ENCODE measurements around the gene LRRFIP2. TPM values are rescaled to one million over a fixed set of nuclear protein-coding genes. Genes with fewer than 3 reads are reported as not detected.

The LRRFIP2 gene
- total RNA-seq, 4 donors from 2014 or later, result 152 to 166 (median 152) TPM

GRCh38 chr3:37024820-37025405, 149.5 kb downstream of the LRRFIP2 start:
- TF ChIP-seq POLR2A (IDR thresholded peaks at IDR 0.05) (no peak), CTCF (IDR thresholded peaks at IDR 0.05) (no peak)
- DNase-seq, result no peak
- H3K4me1 ChIP-seq, result no peaks in the 10 kb centered on the region
- no peak overlapping the region for H3K27ac ChIP-seq
- peaks cover 0 to 70% (median 0%) of the 10 kb centered on the region in 3 donors for H3K36me3 ChIP-seq
- no peaks in the 10 kb centered on the region for H3K9me3 ChIP-seq
- H3K4me3 ChIP-seq, result no peak overlapping the region
- H3K27me3 ChIP-seq, result no peaks in the 10 kb centered on the region

GRCh38 chr3:37024092-37024491, 150.3 kb downstream of the LRRFIP2 start:
- H3K4me1 ChIP-seq, result no peaks in the 10 kb centered on the region
- no peaks in the 10 kb centered on the region for H3K9me3 ChIP-seq
- no peak for TF ChIP-seq POLR2A (IDR thresholded peaks at IDR 0.05)
- TF ChIP-seq CTCF (IDR thresholded peaks at IDR 0.05), result peak in 4 of 6 experiments; percentile 30 to 60 (median 50)
- no peak for DNase-seq
- no peak overlapping the region for H3K4me3 ChIP-seq
- H3K36me3 ChIP-seq, result peaks cover 0 to 72% (median 0%) of the 10 kb centered on the region in 3 donors
- H3K27me3 ChIP-seq, result no peaks in the 10 kb centered on the region
- H3K27ac ChIP-seq, result no peak overlapping the region

GRCh38 chr3:37017683-37018082, 156.7 kb downstream of the LRRFIP2 start:
- Histone ChIP-seq H3K36me3 (peaks cover 0 to 91% (median 0%) of the 10 kb centered on the region in 3 donors), H3K27ac (no peak overlapping the region), H3K4me3 (no peak overlapping the region), H3K9me3 (no peaks in the 10 kb centered on the region), H3K4me1 (no peaks in the 10 kb centered on the region), H3K27me3 (no peaks in the 10 kb centered on the region)
- DNase-seq, result no peak
- TF ChIP-seq CTCF (IDR thresholded peaks at IDR 0.05), result no peak
- TF ChIP-seq POLR2A (IDR thresholded peaks at IDR 0.05), result no peak

GRCh38 chr3:37016903-37017302, 157.5 kb downstream of the LRRFIP2 start:
- TF ChIP-seq CTCF (IDR thresholded peaks at IDR 0.05) (no peak), POLR2A (IDR thresholded peaks at IDR 0.05) (no peak)

GRCh38 chr3:37015642-37016041, 158.7 kb downstream of the LRRFIP2 start:
- Histone ChIP-seq H3K27ac (no peak overlapping the region), H3K4me1 (no peaks in the 10 kb centered on the region), H3K4me3 (no peak overlapping the region), H3K27me3 (no peaks in the 10 kb centered on the region), H3K9me3 (no peaks in the 10 kb centered on the region), H3K36me3 (peaks cover 0 to 93% (median 0%) of the 10 kb centered on the region in 3 donors)
- TF ChIP-seq CTCF (IDR thresholded peaks at IDR 0.05) (no peak), POLR2A (IDR thresholded peaks at IDR 0.05) (no peak)
- DNase-seq, result no peak

More at GRCh38 chr3:37016903-37017302, 157.5 kb downstream of the LRRFIP2 start:
- Histone ChIP-seq H3K27ac (no peak overlapping the region), H3K27me3 (no peaks in the 10 kb centered on the region), H3K4me1 (no peaks in the 10 kb centered on the region), H3K36me3 (peaks cover 0 to 93% (median 0%) of the 10 kb centered on the region in 3 donors), H3K4me3 (no peak overlapping the region), H3K9me3 (no peaks in the 10 kb centered on the region)
- DNase-seq, result no peak
